NCI-H460 (cell line): ENCODE data around the gene PAK5. TPM values are rescaled to one million over a fixed set of nuclear protein-coding genes. Genes with fewer than 3 reads are reported as not detected.

Source experiments
- DNase-seq: peaks from one replicate; pipeline ENCODE4 v3.0.0-alpha.2; 2016; ENCODE audit warnings: low read depth; ENCODE audit errors: extremely low read depth
- total RNA-seq: library from RNA; depleted of rRNA; stranded (reverse); fragments of >200 nt; shearing (Covaris generic); gene quantifications from 2 replicates; pipeline ENCODE4 v1.2.3, GENCODE V29; 2014

Gene PAK5
- total RNA-seq, 1 experiment from 2014 or later: not detected

DNA sequence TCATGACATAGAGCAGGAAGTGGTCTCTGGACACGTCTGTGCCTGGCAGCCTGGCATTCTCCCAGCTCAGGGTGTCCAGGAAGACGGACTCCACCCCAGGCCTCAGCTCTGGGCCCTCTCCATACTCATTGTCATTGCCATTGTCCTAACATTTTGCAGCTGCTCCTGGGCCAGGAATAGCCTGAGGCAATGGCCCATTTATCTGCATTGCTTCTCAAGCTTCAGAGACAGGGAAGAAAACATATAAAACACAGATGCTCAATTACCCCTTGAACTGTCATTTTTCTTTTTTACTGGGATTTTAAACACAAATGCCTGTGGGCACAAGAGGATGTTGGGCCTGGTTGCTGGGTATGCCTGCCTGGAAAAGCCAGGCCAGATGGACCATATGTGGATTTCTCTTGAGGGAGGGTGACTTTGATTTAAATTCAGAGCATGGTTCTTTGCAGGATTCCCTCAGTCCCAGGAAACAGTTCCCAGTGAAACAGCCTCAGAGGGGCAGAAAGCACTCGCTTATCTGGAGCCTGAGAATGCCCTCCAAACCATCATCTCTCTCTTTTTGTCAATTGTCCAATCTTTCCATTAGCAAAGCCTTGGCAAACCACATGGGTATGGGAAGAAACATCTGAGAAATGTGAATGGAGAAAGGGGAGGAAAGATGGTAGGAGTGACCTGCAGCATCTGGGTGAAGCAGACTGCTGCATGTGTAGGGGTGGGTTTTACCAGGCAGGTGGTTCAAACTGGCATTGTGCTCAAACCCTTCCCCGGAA, 306.6 kb downstream of the PAK5 start:
- no peak for DNase-seq

GRCh38 chr20:9531581-9531980, 307.3 kb downstream of the PAK5 start:
- DNase-seq: no peak

GRCh38 chr20:9523636-9524035, 315.2 kb downstream of the PAK5 start:
- no peak for DNase-seq

GRCh38 chr20:9520086-9520485, 318.8 kb downstream of the PAK5 start:
- DNase-seq: no peak

GRCh38 chr20:9518576-9519175, 320.2 kb downstream of the PAK5 start:
- no peak for DNase-seq

DNA sequence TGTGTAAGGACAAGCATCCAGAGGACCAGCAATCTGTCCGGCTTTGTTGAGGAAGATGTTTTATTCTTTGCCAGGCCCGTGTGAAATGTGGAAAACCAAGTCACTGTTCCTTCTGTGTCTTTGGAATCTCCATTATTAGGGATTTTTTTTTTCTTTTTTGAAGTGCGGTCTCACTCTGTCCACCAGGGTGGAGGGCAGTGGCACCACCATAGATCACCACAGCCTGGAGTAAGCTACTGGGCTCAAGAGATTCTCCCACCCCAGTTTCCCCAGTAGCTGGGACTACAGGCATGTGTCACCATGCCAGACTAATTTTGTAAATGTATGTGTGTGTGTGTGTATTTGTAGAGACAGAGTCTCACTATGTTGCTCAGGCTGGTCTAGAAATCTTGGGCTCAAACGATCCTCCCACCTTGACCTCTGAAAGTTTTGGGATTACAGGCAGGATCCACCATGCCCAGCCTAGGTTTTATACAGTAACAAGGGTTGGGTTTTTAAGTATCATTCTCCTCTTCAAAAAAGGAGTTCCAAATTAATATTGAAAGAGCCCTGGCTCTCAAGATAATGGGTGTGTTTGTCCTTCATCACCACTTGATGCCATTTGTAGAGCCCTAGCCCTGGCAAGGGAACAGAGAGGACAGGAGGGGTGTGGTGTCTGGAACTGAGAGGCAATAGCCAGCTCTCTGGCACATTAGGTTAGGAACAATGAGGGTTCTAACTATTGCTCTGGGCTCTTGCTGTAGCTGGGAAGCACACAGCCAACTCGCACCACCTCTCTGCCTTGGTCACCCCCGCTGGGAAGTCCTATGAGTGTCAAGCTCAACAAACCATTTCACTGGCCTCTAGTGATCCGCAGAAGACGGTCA, 321.3 kb downstream of the PAK5 start:
- DNase-seq: no peak

DNA sequence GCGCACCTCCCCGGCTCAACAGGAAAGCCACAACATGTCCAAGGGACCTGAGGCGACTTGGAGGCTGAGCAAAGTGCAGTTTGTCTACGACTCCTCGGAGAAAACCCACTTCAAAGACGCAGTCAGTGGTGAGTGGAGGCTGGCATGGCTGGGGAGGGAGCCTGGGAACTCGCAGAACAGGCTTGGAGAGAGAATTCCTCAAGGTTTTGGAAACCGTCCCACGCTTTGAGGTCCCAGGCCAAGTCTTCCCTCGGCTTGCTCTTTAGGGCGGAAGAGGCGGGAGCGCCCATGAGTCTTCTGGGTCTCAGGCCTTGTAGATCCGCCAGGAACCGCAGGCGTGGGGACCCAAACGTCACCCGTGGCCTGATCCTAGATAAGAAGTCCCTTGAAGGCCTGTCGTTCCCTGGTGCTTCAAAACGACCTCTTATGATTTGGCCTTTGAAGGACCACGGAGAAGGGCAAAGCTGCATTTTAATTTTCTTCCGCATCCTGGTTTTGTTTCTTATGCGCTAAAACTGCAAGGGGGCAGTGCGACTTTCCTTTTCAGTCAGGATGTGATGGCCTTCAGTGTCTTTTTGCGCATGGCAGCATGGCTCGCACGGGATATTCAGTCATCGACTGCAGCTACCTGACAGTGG, 322.5 kb downstream of the PAK5 start:
- DNase-seq: no peak

DNA sequence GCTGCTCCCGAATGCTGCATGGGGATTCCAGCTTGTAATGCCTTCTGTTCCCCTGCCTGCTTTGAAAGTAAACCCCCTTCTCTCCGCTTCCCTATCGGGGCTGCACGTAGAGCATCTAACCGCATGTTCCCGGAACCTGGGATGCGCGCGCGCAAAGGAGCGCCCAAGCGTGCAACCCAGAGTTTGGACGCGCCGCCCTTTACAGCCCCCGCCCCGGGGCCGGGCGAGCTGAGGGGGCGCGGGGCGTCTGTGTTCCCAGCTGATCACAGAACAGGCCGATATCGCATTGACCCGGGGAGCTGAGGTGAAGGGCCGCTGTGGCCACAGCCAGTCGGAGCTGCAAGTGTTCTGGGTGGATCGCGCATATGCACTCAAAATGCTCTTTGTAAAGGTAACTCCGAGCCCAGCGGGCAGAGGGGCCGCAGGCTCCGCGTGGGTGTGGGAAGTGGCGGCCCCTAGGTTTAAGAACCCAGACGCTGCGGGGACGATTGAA, 323.1 kb downstream of the PAK5 start:
- DNase-seq: no peak

DNA sequence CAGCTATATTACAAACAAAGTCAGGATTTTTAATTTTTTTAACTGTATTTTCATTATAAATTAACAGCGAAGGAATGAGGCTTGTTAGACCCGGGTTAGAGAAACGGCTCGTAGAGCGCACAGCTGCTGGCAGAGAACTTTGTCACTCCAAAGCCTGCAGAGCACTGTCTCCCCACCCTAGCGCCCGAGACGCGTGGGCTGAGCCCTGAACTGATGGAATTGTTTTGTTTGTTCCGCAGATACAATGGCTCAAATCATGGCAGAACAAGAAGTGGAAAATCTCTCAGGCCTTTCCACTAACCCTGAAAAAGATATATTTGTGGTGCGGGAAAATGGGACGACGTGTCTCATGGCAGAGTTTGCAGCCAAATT, 323.7 kb downstream of the PAK5 start:
- DNase-seq: no peak

GRCh38 chr20:9514461-9515213, 324.2 kb downstream of the PAK5 start, which contains the start of gene LAMP5:
TSS of gene LAMP5 (plus strand) at chr20:9514590. CDS start at chr20:9514853, 263 bp downstream.
- DNase-seq: no peak

GRCh38 chr20:9514072-9514460, 324.8 kb downstream of the PAK5 start:
- DNase-seq: no peak

GRCh38 chr20:9510911-9511310, 328.0 kb downstream of the PAK5 start:
- DNase-seq: no peak

- DNase-seq: no peak
Observed at GRCh38 chr20:9509246-9509645, 329.6 kb downstream of the PAK5 start.

DNA sequence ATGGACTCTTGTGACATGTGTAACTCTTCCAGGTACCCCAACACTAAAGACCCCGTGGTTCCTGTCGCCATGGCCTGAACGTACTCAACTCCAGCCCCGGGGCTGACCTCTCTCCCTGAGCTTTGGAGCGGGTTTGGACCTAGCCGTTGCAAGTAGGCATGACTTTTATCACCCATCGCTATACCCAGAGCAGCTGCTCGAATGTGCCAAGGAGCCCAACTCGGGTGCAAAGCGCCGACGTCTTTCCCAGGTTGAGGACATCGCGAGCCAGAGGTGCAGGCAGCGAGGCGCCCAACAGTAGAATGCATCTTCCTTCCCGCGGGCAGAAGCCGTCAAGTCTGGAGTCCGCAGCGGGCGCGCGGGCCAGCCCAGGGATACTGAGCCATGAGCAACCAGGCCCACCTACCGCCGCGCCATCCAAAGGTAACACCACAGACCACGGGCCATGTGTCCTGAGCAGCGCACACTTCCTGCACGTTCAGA, 330.1 kb downstream of the PAK5 start:
- no peak for DNase-seq

GRCh38 chr20:9508240-9508661, 330.6 kb downstream of the PAK5 start:
- no peak for DNase-seq

- no peak for DNase-seq
Observed at GRCh38 chr20:9507544-9508239, 331.2 kb downstream of the PAK5 start.

DNA sequence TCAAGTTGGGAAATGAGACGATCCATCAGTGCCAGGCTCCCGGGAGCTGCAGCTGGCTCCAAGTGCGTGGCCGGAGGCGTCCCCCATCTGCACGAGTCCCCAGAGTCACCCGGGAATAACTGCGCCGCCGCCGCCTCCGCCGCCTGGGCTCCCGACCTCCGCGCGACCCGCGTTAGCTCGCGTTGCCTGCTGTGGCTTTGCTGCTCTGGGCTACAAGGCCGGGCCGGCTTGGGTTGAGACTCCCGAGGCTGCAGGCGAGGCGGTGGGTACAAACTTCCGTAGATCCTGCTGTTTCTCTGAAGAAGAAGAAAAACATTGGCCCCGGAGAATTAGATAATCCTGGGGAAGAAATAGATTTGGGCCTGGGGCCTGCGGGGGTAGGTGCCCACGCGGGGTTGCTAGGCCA, 331.9 kb downstream of the PAK5 start:
- no peak for DNase-seq

DNA sequence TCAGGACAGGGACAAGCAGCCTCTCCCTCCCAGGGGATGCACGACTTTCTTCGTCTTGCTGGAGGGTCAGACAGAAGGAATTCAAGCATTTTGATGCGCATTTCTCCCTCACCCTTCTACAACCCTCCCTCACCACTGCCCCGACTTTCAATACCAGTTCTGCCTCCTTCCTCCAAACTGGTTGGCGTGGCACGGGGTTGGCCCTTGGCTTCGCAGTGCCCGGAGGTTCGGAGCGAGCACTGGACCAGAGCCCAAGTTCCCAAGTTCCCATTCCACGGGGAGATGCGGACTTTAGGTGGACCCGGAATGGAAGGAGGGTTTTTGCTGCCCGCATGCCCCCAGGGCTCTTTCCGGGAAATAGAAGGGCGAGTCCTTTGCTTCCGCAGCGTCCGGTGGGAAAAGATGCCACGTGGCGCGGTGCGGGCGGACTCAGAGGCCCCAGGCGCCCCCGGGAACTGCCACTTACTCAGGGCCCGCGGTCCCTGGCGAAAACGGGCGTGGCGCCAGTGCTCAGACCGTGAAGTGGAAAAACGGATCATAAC, 332.5 kb downstream of the PAK5 start:
- no peak for DNase-seq
